HG03439 (cell line): ENCODE data around the gene CERS4.
"Not testable (repeated sequence)": the region's sequence is repeated elsewhere in the genome, so short reads cannot be mapped to it uniquely, and the experiment has no call there.

Experiments used
- ATAC-seq: cut with Tn5 transposase; IDR thresholded peaks from one replicate; pipeline ENCODE4 v1.9.1; 2021; ENCODE audit warnings: mild to moderate bottlenecking, moderate library complexity; ENCODE audit not compliant: unreplicated experiment

The CERS4 gene

GRCh38 chr19:8240274-8241229, 31.4 kb downstream of the CERS4 start:
- no peak for ATAC-seq

GRCh38 chr19:8241646-8242045, 32.5 kb downstream of the CERS4 start:
- ATAC-seq = no peak

- no peak for ATAC-seq
These were observed 33.1 kb downstream of the CERS4 start for GRCh38 chr19:8242211-8242821.

- ATAC-seq = no peak
These were observed 34.0 kb downstream of the CERS4 start for GRCh38 chr19:8243146-8243545.

GRCh38 chr19:8244442-8244841, 35.3 kb downstream of the CERS4 start:
- no peak for ATAC-seq

- no peak for ATAC-seq
These were observed 37.0 kb downstream of the CERS4 start for GRCh38 chr19:8245869-8246835.

GRCh38 chr19:8247129-8247890, 38.1 kb downstream of the CERS4 start:
- not testable (repeated sequence) for ATAC-seq

GRCh38 chr19:8248348-8249328, 39.5 kb downstream of the CERS4 start:
- ATAC-seq = no peak

GRCh38 chr19:8250596-8250995, 41.4 kb downstream of the CERS4 start:
- ATAC-seq = no peak

GRCh38 chr19:8251025-8251472, 41.9 kb downstream of the CERS4 start:
- ATAC-seq = no peak

- ATAC-seq = no peak
These were observed 43.9 kb downstream of the CERS4 start for GRCh38 chr19:8252922-8253589.

- no peak for ATAC-seq
These were observed 44.5 kb downstream of the CERS4 start for GRCh38 chr19:8253678-8254077.

- no peak for ATAC-seq
These were observed 45.3 kb downstream of the CERS4 start for GRCh38 chr19:8254286-8255001.

- ATAC-seq = no peak
These were observed 46.4 kb downstream of the CERS4 start for GRCh38 chr19:8255426-8256125.

- no peak for ATAC-seq
These were observed 47.3 kb downstream of the CERS4 start for GRCh38 chr19:8256276-8257051.

GRCh38 chr19:8257052-8257443, 47.9 kb downstream of the CERS4 start:
- no peak for ATAC-seq
